GM19099 (cell line): ENCODE data around the gene DPT.

Experiments used
- POLR2A ChIP-seq: IDR thresholded peaks from 3 replicates; pipeline ENCODE4 v1.6.1; 2011; ENCODE audit warnings: low read depth; ENCODE audit not compliant: insufficient read length; ENCODE audit errors: extremely low read depth

The DPT gene

GRCh38 chr1:168728473-168729404 lies at the start of gene DPT:
Gene DPT, minus strand, starts transcription at chr1:168729206. Its CDS starts 32 bp downstream, at chr1:168729174.
- TF ChIP-seq POLR2A, result no peak

GRCh38 chr1:168775366-168775765 lies 46.4 kb upstream of the DPT start:
- no peak for TF ChIP-seq POLR2A

- TF ChIP-seq POLR2A, result no peak
Measured at GRCh38 chr1:168774241-168774640, 45.2 kb upstream of the DPT start.

GRCh38 chr1:168772428-168773060 lies 43.5 kb upstream of the DPT start:
- no peak for TF ChIP-seq POLR2A

GRCh38 chr1:168771104-168771630 lies 42.2 kb upstream of the DPT start:
- TF ChIP-seq POLR2A, result no peak

GRCh38 chr1:168767894-168768584 lies 39.0 kb upstream of the DPT start:
- TF ChIP-seq POLR2A, result no peak

- TF ChIP-seq POLR2A, result no peak
Measured at GRCh38 chr1:168766568-168766967, 37.6 kb upstream of the DPT start.

GRCh38 chr1:168763031-168763430 lies 34.0 kb upstream of the DPT start:
- no peak for TF ChIP-seq POLR2A

- TF ChIP-seq POLR2A, result no peak
Measured at GRCh38 chr1:168762473-168762872, 33.5 kb upstream of the DPT start.

GRCh38 chr1:168760781-168761180 lies 31.8 kb upstream of the DPT start:
- no peak for TF ChIP-seq POLR2A

GRCh38 chr1:168760241-168760640 lies 31.2 kb upstream of the DPT start:
- TF ChIP-seq POLR2A, result no peak

GRCh38 chr1:168759077-168759476 lies 30.1 kb upstream of the DPT start:
- TF ChIP-seq POLR2A, result no peak

- no peak for TF ChIP-seq POLR2A
Measured at GRCh38 chr1:168758503-168758902, 29.5 kb upstream of the DPT start.

- no peak for TF ChIP-seq POLR2A
Measured at GRCh38 chr1:168755800-168756418, 26.9 kb upstream of the DPT start.
